Osteocyte (in vitro differentiated cells): Measurements from ENCODE around the gene COG3. TPM values are rescaled to one million over a fixed set of nuclear protein-coding genes. Genes with fewer than 3 reads are reported as not detected.

ENCODE experiments used
- DNase-seq: peaks from one replicate; pipeline ENCODE4 v3.0.0; 2021; ENCODE audit warnings: mixed read lengths; ENCODE audit not compliant: unreplicated experiment; ENCODE audit errors: extremely low spot score
- H3K27ac Mint-ChIP-seq: one replicate; pipeline ENCODE4 v1.8.0; 2021; ENCODE audit warnings: mild to moderate bottlenecking, mixed read lengths; ENCODE audit not compliant: unreplicated experiment
- H3K27me3 Mint-ChIP-seq: one replicate; pipeline ENCODE4 v1.8.0; 2021; ENCODE audit warnings: mixed read lengths; ENCODE audit not compliant: unreplicated experiment
- H3K36me3 Mint-ChIP-seq: one replicate; pipeline ENCODE4 v1.8.0; 2021; ENCODE audit warnings: mixed read lengths; ENCODE audit not compliant: unreplicated experiment
- H3K4me1 Mint-ChIP-seq: one replicate; pipeline ENCODE4 v1.8.0; 2021; ENCODE audit warnings: mixed read lengths; ENCODE audit not compliant: unreplicated experiment
- H3K4me3 Mint-ChIP-seq: one replicate; pipeline ENCODE4 v1.8.0; 2021; ENCODE audit warnings: mild to moderate bottlenecking, moderate library complexity, mixed read lengths; ENCODE audit not compliant: unreplicated experiment
- H3K9me3 Mint-ChIP-seq: one replicate; pipeline ENCODE4 v1.8.0; 2021; ENCODE audit warnings: mixed read lengths; ENCODE audit not compliant: unreplicated experiment
- CTCF ChIP-seq: fragments of 200-600 bp; sonication (generic); IDR thresholded peaks from 2 replicates; pipeline ENCODE4 v1.5.0; 2021; ENCODE audit warnings: antibody characterized with exemption, mild to moderate bottlenecking, moderate library complexity
- total RNA-seq: library from RNA; stranded (reverse); gene quantifications from 2 replicates; pipeline ENCODE4 v1.2.1, GENCODE V29; 2021

Gene COG3
- total RNA-seq, 1 donor from 2014 or later, result 31.0 TPM

GRCh38 chr13:45538382-45538781, 73.6 kb downstream of the COG3 start:
- no peak for TF ChIP-seq CTCF
- H3K36me3 Mint-ChIP-seq, result peaks cover 18% of the 10 kb centered on the region
- H3K9me3 Mint-ChIP-seq, result no peaks in the 10 kb centered on the region
- no peaks in the 10 kb centered on the region for H3K4me1 Mint-ChIP-seq
- DNase-seq, result no peak
- H3K27me3 Mint-ChIP-seq, result no peaks in the 10 kb centered on the region
- no peak overlapping the region for H3K4me3 Mint-ChIP-seq
- no peak overlapping the region for H3K27ac Mint-ChIP-seq

- no peak for TF ChIP-seq CTCF
- Mint-ChIP-seq H3K36me3 (peaks cover 9% of the 10 kb centered on the region), H3K27ac (no peak overlapping the region), H3K4me1 (no peaks in the 10 kb centered on the region), H3K4me3 (no peak overlapping the region), H3K9me3 (no peaks in the 10 kb centered on the region), H3K27me3 (no peaks in the 10 kb centered on the region)
- DNase-seq, result no peak
These were observed 75.5 kb downstream of the COG3 start for GRCh38 chr13:45540195-45540594.

- Mint-ChIP-seq H3K9me3 (no peaks in the 10 kb centered on the region), H3K36me3 (peaks cover 7% of the 10 kb centered on the region), H3K27ac (no peak overlapping the region), H3K27me3 (no peaks in the 10 kb centered on the region), H3K4me1 (peaks cover under 1% of the 10 kb centered on the region), H3K4me3 (no peak overlapping the region)
- DNase-seq, result no peak
- no peak for TF ChIP-seq CTCF
These were observed 76.1 kb downstream of the COG3 start for GRCh38 chr13:45540864-45541263.

- DNase-seq, result no peak
- Mint-ChIP-seq H3K27me3 (peaks cover 3% of the 10 kb centered on the region), H3K36me3 (peaks cover 3% of the 10 kb centered on the region), H3K4me1 (peaks cover 4% of the 10 kb centered on the region), H3K4me3 (no peak overlapping the region), H3K9me3 (no peaks in the 10 kb centered on the region), H3K27ac (no peak overlapping the region)
- no peak for TF ChIP-seq CTCF
These were observed 77.1 kb downstream of the COG3 start for GRCh38 chr13:45541806-45542205.

- Mint-ChIP-seq H3K36me3 (peaks cover 3% of the 10 kb centered on the region), H3K27ac (no peak overlapping the region), H3K9me3 (no peaks in the 10 kb centered on the region), H3K4me1 (peaks cover 4% of the 10 kb centered on the region), H3K4me3 (no peak overlapping the region), H3K27me3 (peaks cover 4% of the 10 kb centered on the region)
- TF ChIP-seq CTCF, result no peak
- DNase-seq, result no peak
These were observed 77.7 kb downstream of the COG3 start for GRCh38 chr13:45542391-45542790.
